ENCODE data around the gene DTNA.

Gene DTNA

DNA sequence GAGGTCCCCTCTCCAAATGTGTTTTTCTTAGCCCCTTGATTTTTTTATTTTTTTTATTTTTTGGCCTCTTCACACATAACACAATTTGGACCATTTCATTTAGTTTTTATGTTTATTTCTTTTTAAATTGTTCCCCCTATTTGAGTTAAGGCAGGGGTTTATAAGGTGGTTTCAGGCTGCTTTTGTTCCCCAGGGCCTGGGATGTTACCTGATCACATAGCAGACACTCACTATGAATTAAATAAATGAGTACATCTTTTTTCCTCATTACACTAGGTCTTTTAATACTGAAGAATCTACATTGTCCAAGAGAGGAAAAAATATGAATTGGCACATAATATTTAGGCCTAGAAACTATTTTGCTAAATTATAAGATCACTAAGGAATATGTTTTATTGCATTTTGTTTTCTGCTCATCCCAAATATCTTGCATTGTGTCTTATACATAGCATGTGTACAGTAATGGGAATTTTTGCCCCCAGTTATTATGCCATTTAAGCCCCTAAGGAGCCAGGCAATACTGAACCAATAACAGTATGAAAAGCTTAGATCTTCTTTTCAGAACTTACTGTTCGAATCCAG, 218.7 kb downstream of the DTNA start:
- TF ChIP-seq, protein P1, sequence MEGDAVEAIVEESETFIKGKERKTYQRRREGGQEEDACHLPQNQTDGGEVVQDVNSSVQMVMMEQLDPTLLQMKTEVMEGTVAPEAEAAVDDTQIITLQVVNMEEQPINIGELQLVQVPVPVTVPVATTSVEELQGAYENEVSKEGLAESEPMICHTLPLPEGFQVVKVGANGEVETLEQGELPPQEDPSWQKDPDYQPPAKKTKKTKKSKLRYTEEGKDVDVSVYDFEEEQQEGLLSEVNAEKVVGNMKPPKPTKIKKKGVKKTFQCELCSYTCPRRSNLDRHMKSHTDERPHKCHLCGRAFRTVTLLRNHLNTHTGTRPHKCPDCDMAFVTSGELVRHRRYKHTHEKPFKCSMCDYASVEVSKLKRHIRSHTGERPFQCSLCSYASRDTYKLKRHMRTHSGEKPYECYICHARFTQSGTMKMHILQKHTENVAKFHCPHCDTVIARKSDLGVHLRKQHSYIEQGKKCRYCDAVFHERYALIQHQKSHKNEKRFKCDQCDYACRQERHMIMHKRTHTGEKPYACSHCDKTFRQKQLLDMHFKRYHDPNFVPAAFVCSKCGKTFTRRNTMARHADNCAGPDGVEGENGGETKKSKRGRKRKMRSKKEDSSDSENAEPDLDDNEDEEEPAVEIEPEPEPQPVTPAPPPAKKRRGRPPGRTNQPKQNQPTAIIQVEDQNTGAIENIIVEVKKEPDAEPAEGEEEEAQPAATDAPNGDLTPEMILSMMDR (IDR thresholded peaks at IDR 0.05; ENCODE audit: low read length) = no peak
- no peak for TF ChIP-seq EZH2 (IDR thresholded peaks at IDR 0.05; ENCODE audit: borderline replicate concordance, low read length)
- no peaks in the 10 kb centered on the region for H4K20me1 ChIP-seq (ENCODE audit: insufficient read depth, low read length)
- H3K27ac ChIP-seq (ENCODE audit: low read depth, low read length, poor library complexity, severe bottlenecking) = no peak overlapping the region

DNA sequence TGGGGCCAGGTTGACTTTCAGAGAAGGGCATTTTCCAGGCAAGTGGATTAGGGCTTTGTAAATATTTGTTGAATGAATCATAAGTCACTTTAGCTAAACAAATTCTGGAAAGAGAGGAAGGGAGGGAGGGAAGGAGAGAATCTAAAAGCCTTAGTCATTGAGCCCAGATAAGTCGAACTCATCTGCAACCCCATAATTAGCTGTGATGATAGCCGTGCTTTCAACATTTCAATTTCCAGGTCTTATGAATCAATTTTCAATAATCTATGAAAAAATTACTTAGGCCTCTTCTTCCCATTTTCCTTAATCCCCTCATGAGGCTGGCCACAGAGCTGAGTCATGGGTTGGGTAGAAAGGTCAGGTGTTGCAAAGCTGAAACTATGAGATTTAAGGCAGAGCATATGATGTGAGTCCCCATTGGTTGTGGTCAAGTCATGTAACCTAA, 219.3 kb downstream of the DTNA start:
- H3K9me3 ChIP-seq (ENCODE audit: low read length) = no peaks in the 10 kb centered on the region
- H3K9me2 ChIP-seq (ENCODE audit: low read depth, low read length) = no peaks in the 10 kb centered on the region
- no peaks in the 10 kb centered on the region for H3K36me3 ChIP-seq (ENCODE audit: insufficient read depth, low read length)
- H3F3A ChIP-seq (ENCODE audit: insufficient read depth, low read length) = no peaks in the 10 kb centered on the region
- no peak overlapping the region for H3K27ac ChIP-seq (ENCODE audit: low read depth, low read length, poor library complexity, severe bottlenecking)
- TF ChIP-seq EZH2 (IDR thresholded peaks at IDR 0.05; ENCODE audit: borderline replicate concordance, low read length) = no peak
- TF ChIP-seq, protein P1 (IDR thresholded peaks at IDR 0.05; ENCODE audit: low read length) = no peak
- no peak overlapping the region for H3K9ac ChIP-seq (ENCODE audit: low read length)
- no peaks in the 10 kb centered on the region for H3K4me1 ChIP-seq (ENCODE audit: insufficient read depth, low read length, severe bottlenecking)
- H2AFZ ChIP-seq (ENCODE audit: low read length) = no peak overlapping the region
- no peak overlapping the region for H3K4me2 ChIP-seq (ENCODE audit: low read length)
- H3K4me3 ChIP-seq (ENCODE audit: low read depth, low read length, poor library complexity, severe bottlenecking) = no peak overlapping the region
- no peaks in the 10 kb centered on the region for H3K27me3 ChIP-seq (ENCODE audit: insufficient read depth, low read length)
- H3K79me2 ChIP-seq (ENCODE audit: insufficient read depth, low read length) = no peaks in the 10 kb centered on the region
- H4K20me1 ChIP-seq (ENCODE audit: insufficient read depth, low read length) = no peaks in the 10 kb centered on the region

More for the DNA sequence above, 218.7 kb downstream of the DTNA start:
- no peaks in the 10 kb centered on the region for H3K27me3 ChIP-seq (ENCODE audit: insufficient read depth, low read length)
- H3K4me3 ChIP-seq (ENCODE audit: low read depth, low read length, poor library complexity, severe bottlenecking) = no peak overlapping the region
- H3K79me2 ChIP-seq (ENCODE audit: insufficient read depth, low read length) = no peaks in the 10 kb centered on the region
- H3K4me2 ChIP-seq (ENCODE audit: low read length) = no peak overlapping the region
- H3K9ac ChIP-seq (ENCODE audit: low read length) = no peak overlapping the region
- H3K36me3 ChIP-seq (ENCODE audit: insufficient read depth, low read length) = no peaks in the 10 kb centered on the region
- no peaks in the 10 kb centered on the region for H3K9me3 ChIP-seq (ENCODE audit: low read length)
- no peaks in the 10 kb centered on the region for H3K4me1 ChIP-seq (ENCODE audit: insufficient read depth, low read length, severe bottlenecking)
- no peak overlapping the region for H2AFZ ChIP-seq (ENCODE audit: low read length)
- H3K9me2 ChIP-seq (ENCODE audit: low read depth, low read length) = no peaks in the 10 kb centered on the region
- H3F3A ChIP-seq (ENCODE audit: insufficient read depth, low read length) = no peaks in the 10 kb centered on the region

DNA sequence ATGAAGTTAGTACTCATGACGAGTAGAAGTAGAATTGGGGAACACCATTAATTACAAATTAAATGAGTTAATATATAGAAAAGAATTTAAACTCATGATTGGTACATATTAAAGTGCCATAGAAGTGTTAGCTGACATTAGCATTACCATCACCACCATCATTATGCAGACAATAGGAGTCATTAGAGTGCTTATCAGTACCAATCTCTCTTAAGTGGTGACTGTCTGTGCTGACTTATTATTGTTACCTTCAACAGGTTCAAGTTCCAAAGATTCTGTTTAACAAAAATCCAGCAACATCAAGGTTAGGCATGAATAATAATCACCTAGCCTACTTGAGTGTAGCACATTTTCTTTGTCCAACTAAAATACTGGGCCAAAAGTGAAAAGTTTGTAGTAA, 222.3 kb downstream of the DTNA start:
- H3K36me3 ChIP-seq (ENCODE audit: insufficient read depth, low read length) = no peaks in the 10 kb centered on the region
- no peak overlapping the region for H3K4me3 ChIP-seq (ENCODE audit: low read depth, low read length, poor library complexity, severe bottlenecking)
- no peaks in the 10 kb centered on the region for H3K27me3 ChIP-seq (ENCODE audit: insufficient read depth, low read length)
- H3K9me2 ChIP-seq (ENCODE audit: low read depth, low read length) = no peaks in the 10 kb centered on the region
- no peak overlapping the region for H3K4me2 ChIP-seq (ENCODE audit: low read length)
- H3F3A ChIP-seq (ENCODE audit: insufficient read depth, low read length) = no peaks in the 10 kb centered on the region
- no peak overlapping the region for H3K27ac ChIP-seq (ENCODE audit: low read depth, low read length, poor library complexity, severe bottlenecking)
- no peak overlapping the region for H3K9ac ChIP-seq (ENCODE audit: low read length)
- no peaks in the 10 kb centered on the region for H4K20me1 ChIP-seq (ENCODE audit: insufficient read depth, low read length)
- TF ChIP-seq, protein P1 (IDR thresholded peaks at IDR 0.05; ENCODE audit: low read length) = no peak
- no peak for TF ChIP-seq EZH2 (IDR thresholded peaks at IDR 0.05; ENCODE audit: borderline replicate concordance, low read length)
- no peaks in the 10 kb centered on the region for H3K79me2 ChIP-seq (ENCODE audit: insufficient read depth, low read length)
- H3K4me1 ChIP-seq (ENCODE audit: insufficient read depth, low read length, severe bottlenecking) = no peaks in the 10 kb centered on the region
- H3K9me3 ChIP-seq (ENCODE audit: low read length) = no peaks in the 10 kb centered on the region
- H2AFZ ChIP-seq (ENCODE audit: low read length) = no peak overlapping the region

Data from OCI-LY1 (cell line).